IMR-90 (cell line): ENCODE measurements around the gene MPST. TPM values are rescaled to one million over a fixed set of nuclear protein-coding genes. Genes with fewer than 3 reads are reported as not detected.

ENCODE experiments used
- ATAC-seq: fragments of 200-7000 bp; cut with Tn5 transposase; 2 replicates; pipeline ENCODE4 v1.9.1; 2020; ENCODE audit warnings: low read depth, mild to moderate bottlenecking, moderate library complexity
- BruUV-seq: library from RNA; stranded (reverse); fragments of 400-500 nt; replicated peaks from 2 replicates; lab custom pipeline; 2021; lab: Mats Ljungman, UMichigan
- CTCF ChIA-PET: fragments of 300-600 bp; formaldehyde crosslinking; extraction: SDS; loops from one replicate; lab custom pipeline; 2021; ENCODE audit warnings: antibody characterized with exemption; lab: Yijun Ruan, JAX
- POLR2A ChIA-PET: fragments of 300-600 bp; sonication (Branson Sonifier 250); formaldehyde crosslinking; loops from one replicate; lab custom pipeline; 2022; ENCODE audit warnings: antibody characterized with exemption; ENCODE audit not compliant: unreplicated experiment; lab: Charles Lee
- DNase-seq: peaks from one replicate; pipeline ENCODE4 v3.0.0; 2013
- H2AFZ ChIP-seq: replicated peaks from 2 replicates; pipeline ENCODE3; 2013; ENCODE audit warnings: low read length, mild to moderate bottlenecking; ENCODE audit not compliant: poor library complexity
- H2AK5ac ChIP-seq: 2 replicates; pipeline ENCODE4 v1.6.1; 2013; ENCODE audit warnings: low read depth, low read length, inconsistent platforms
- H2AK9ac ChIP-seq: replicated peaks from 2 replicates; pipeline ENCODE3; 2013; ENCODE audit warnings: mild to moderate bottlenecking, low read depth, low read length, moderate library complexity; ENCODE audit not compliant: poor library complexity
- H2BK120ac ChIP-seq: 2 replicates; pipeline ENCODE4 v1.6.1; 2013; ENCODE audit warnings: low read depth, low read length, inconsistent platforms
- H2BK15ac ChIP-seq: 3 replicates; pipeline ENCODE4 v1.6.1; 2013; ENCODE audit warnings: low read depth, low read length, inconsistent platforms
- H2BK20ac ChIP-seq: 2 replicates; pipeline ENCODE4 v1.6.1; 2013; ENCODE audit warnings: low read depth, mild to moderate bottlenecking, inconsistent platforms, low read length, moderate library complexity
- H2BK5ac ChIP-seq: 2 replicates; pipeline ENCODE4 v1.6.1; 2013; ENCODE audit warnings: mild to moderate bottlenecking, low read depth, low read length, inconsistent platforms; ENCODE audit not compliant: poor library complexity, severe bottlenecking
- H3K14ac ChIP-seq: replicated peaks from 2 replicates; pipeline ENCODE4 v1.6.1; 2013; ENCODE audit warnings: low read depth, low read length, inconsistent platforms
- H3K18ac ChIP-seq: 2 replicates; pipeline ENCODE4 v1.6.1; 2013; ENCODE audit warnings: low read depth, low read length, control low read depth
- H3K23ac ChIP-seq: 2 replicates; pipeline ENCODE4 v1.6.1; 2013; ENCODE audit warnings: low read depth, low read length, inconsistent platforms
- H3K27ac ChIP-seq: 2 replicates; pipeline ENCODE4 v1.5.1; 2013; ENCODE audit warnings: mild to moderate bottlenecking, control low read depth, low read length; ENCODE audit not compliant: insufficient read depth
- H3K27me3 ChIP-seq: 2 replicates; pipeline ENCODE4 v1.6.1; 2013; ENCODE audit warnings: low read length; ENCODE audit not compliant: control insufficient read depth, insufficient read depth
- H3K36me3 ChIP-seq: 2 replicates; pipeline ENCODE4 v1.6.1; 2013; ENCODE audit warnings: low read length, mixed read lengths; ENCODE audit not compliant: control insufficient read depth, insufficient read depth
- H3K4ac ChIP-seq: 2 replicates; pipeline ENCODE4 v1.6.1; 2013; ENCODE audit warnings: low read depth, low read length, inconsistent platforms
- H3K4me1 ChIP-seq: 2 replicates; pipeline ENCODE4 v1.6.1; 2013; ENCODE audit warnings: low read length, mixed read lengths; ENCODE audit not compliant: control insufficient read depth, insufficient read depth
- H3K4me2 ChIP-seq: 2 replicates; pipeline ENCODE4 v1.6.1; 2013; ENCODE audit warnings: low read depth, mild to moderate bottlenecking, control low read depth, low read length, moderate library complexity
- H3K4me3 ChIP-seq: 2 replicates; pipeline ENCODE4 v1.5.1; 2013; ENCODE audit warnings: low read depth, mild to moderate bottlenecking, control low read depth, low read length, moderate library complexity; ENCODE audit not compliant: insufficient read depth
- H3K56ac ChIP-seq: 2 replicates; pipeline ENCODE4 v1.6.1; 2013; ENCODE audit warnings: low read length, inconsistent platforms; ENCODE audit not compliant: insufficient read depth; ENCODE audit errors: extremely low read depth
- H3K79me1 ChIP-seq, 2 experiments: 2 replicates each; pipeline ENCODE4 v1.6.1; 2013; ENCODE audit warnings: low read length in 2 of 2, inconsistent platforms in 1 of 2, low read depth in 1 of 2
- H3K9ac ChIP-seq: 2 replicates; pipeline ENCODE4 v1.6.1; 2013; ENCODE audit warnings: low read depth, low read length, control low read depth
- H3K9me1 ChIP-seq: 2 replicates; pipeline ENCODE4 v1.6.1; 2013; ENCODE audit warnings: low read length, inconsistent platforms; ENCODE audit not compliant: insufficient read depth
- H3K9me3 ChIP-seq: 2 replicates; pipeline ENCODE4 v1.6.1; 2013; ENCODE audit warnings: low read length; ENCODE audit not compliant: control insufficient read depth, insufficient read depth
- H4K20me1 ChIP-seq: 2 replicates; pipeline ENCODE4 v1.6.1; 2013; ENCODE audit warnings: low read length, inconsistent platforms; ENCODE audit not compliant: insufficient read depth
- H4K5ac ChIP-seq: 2 replicates; pipeline ENCODE4 v1.6.1; 2013; ENCODE audit warnings: mild to moderate bottlenecking, low read depth, low read length, control low read depth
- H4K8ac ChIP-seq, 2 experiments: 2 replicates each; pipeline ENCODE4 v1.6.1; 2013; ENCODE audit warnings: low read depth in 2 of 2, low read length in 2 of 2, control low read depth in 1 of 2, inconsistent platforms in 1 of 2
- H4K91ac ChIP-seq: 2 replicates; pipeline ENCODE4 v1.6.1; 2013; ENCODE audit warnings: low read depth, low read length, inconsistent platforms; ENCODE audit not compliant: insufficient read depth
- CEBPB ChIP-seq: IDR thresholded peaks from 2 replicates; pipeline ENCODE4 v1.6.1; 2012; ENCODE audit warnings: low read depth, low read length, improper control_type of control experiment
- CHD1 ChIP-seq: IDR thresholded peaks from 2 replicates; pipeline ENCODE4 v1.6.1; 2012; ENCODE audit warnings: low read depth, low read length, improper control_type of control experiment
- MAZ ChIP-seq: IDR thresholded peaks from 2 replicates; pipeline ENCODE4 v1.6.1; 2012; ENCODE audit warnings: low read depth, mild to moderate bottlenecking, low read length, improper control_type of control experiment, moderate library complexity, borderline replicate concordance
- POLR2A ChIP-seq: IDR thresholded peaks from 2 replicates; pipeline ENCODE4 v1.6.1; 2012; ENCODE audit warnings: mild to moderate bottlenecking, low read depth, low read length
- SMC3 ChIP-seq: fragments of 150-350 bp; IDR thresholded peaks from 2 replicates; pipeline ENCODE4 v1.6.1; 2016; ENCODE audit warnings: low read depth, mild to moderate bottlenecking, antibody characterized with exemption, low read length, moderate library complexity
- WGBS, 2 experiments: methylation state at CpG; one replicate each; pipeline versions ENCODE4 v1.1.5 to v1.1.7; 2013; ENCODE audit warnings: missing lambda C conversion rate in 2 of 2; ENCODE audit not compliant: insufficient read length in 1 of 2; ENCODE audit errors: extremely low coverage in 2 of 2; 5-methylcytosine and 5-hydroxymethylcytosine counted together
- dilution Hi-C: fragments of 300-500 bp; cut with HindIII; formaldehyde crosslinking; loops from one replicate; pipeline ENCODE4 v1.14.3; 2018; ENCODE audit warnings: low sequenced_read_pairs; ENCODE audit not compliant: unreplicated experiment
- in situ Hi-C: fragments of 300-500 bp; cut with MboI; formaldehyde crosslinking; loops from 3 replicates; pipeline ENCODE4 v1.14.3; 2019; ENCODE audit warnings: low sequenced_read_pairs, inconsistent platforms, mixed read lengths
- intact Hi-C: fragments of 100-400 bp; cut with micrococcal nuclease; formaldehyde crosslinking; loops from 2 replicates; pipeline ENCODE4 v1.10.0; 2022
- polyA plus RNA-seq, 3 experiments: library from polyadenylated mRNA; depleted of rRNA; stranded (reverse); fragments of >200 nt; gene quantifications; 2 replicates each; pipeline ENCODE4 v1.2.3, GENCODE V29; 2012; ENCODE audit warnings: low replicate concordance in 1 of 3
- total RNA-seq: library from RNA; depleted of rRNA; stranded (reverse); fragments of >200 nt; gene quantifications from 2 replicates; pipeline ENCODE4 v1.2.3, GENCODE V29; 2012

Gene MPST
- total and polyA plus RNA-seq, 2 of the 4 experiments (the other 2 are of a cell fraction), result 19.2 to 43.0 TPM

DNA sequence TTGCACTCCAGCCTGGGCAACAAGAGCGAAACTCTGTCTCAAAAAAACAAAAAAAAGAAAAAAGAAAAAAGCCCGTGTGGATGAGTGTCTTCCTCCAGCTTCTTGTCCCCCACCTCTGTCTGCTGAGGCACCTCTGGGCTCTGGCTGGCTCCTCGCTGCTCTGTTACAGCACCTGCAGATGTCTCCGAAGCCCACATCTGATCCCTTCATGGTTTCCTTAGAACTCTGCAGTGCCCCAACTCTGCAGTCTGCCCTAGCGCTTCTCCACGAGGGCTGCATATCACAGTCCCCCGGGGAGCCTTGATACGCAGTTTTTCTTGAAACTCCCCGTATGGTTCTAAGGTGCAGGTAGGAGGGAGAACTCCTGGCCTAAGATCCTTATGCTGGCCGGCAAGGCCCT lies 47.9 kb downstream of the MPST start:
- POLR2A ChIA-PET, result no interaction called here
- dilution Hi-C loops, result no loop called here
- Histone ChIP-seq H4K91ac (no peak overlapping the region), H4K8ac (no peak overlapping the region), H3K4me3 (no peak overlapping the region), H3K9me3 (no peaks in the 10 kb centered on the region), H3K4me1 (no peaks in the 10 kb centered on the region), H3K27me3 (peaks cover 27% of the 10 kb centered on the region), H2AK5ac (no peak overlapping the region), H3K14ac (no peak overlapping the region), H3K36me3 (no peaks in the 10 kb centered on the region; the same call in 1 of the 2 replicates), H3K9ac (no peak overlapping the region), H2AK9ac (no peak overlapping the region), H4K20me1 (no peaks in the 10 kb centered on the region), H3K18ac (no peak overlapping the region), H3K27ac (no peak overlapping the region), H3K4ac (no peak overlapping the region), H3K23ac (no peak overlapping the region), H3K79me1 (no peaks in the 10 kb centered on the region), H3K56ac (no peak overlapping the region), H3K9me1 (no peaks in the 10 kb centered on the region), H2BK5ac (no peak overlapping the region), H4K5ac (no peak overlapping the region), H2BK15ac (no peak overlapping the region), H2BK120ac (no peak overlapping the region), H2AFZ (peak overlapping the region; percentile 14), H2BK20ac (no peak overlapping the region), H3K4me2 (no peak overlapping the region)
- no TSS peak for BruUV-seq
- WGBS, 2 experiments, result 80% methylated on average over 1 of the region's 10 CpGs; no CpG with 5 or more reads in 1 of the 2 experiments
- ATAC-seq (no peak), DNase-seq (no peak)
- CTCF ChIA-PET, result interaction anchor here (0.6 kb wide), 1 partner anchor 90 kb away, joined by 3 read pairs; no protein-coding TSS in a partner anchor
- TF ChIP-seq CHD1 (no peak), SMC3 (no peak), CEBPB (no peak), MAZ (no peak), POLR2A (no peak)
- intact Hi-C loops, result no loop called here
- in situ Hi-C loops, result no loop called here
